Measurements from ENCODE around the gene FRMD8.
A peak's percentile ranks its signal among the peaks of the same experiment; 100 is the strongest.

FRMD8 gene

DNA sequence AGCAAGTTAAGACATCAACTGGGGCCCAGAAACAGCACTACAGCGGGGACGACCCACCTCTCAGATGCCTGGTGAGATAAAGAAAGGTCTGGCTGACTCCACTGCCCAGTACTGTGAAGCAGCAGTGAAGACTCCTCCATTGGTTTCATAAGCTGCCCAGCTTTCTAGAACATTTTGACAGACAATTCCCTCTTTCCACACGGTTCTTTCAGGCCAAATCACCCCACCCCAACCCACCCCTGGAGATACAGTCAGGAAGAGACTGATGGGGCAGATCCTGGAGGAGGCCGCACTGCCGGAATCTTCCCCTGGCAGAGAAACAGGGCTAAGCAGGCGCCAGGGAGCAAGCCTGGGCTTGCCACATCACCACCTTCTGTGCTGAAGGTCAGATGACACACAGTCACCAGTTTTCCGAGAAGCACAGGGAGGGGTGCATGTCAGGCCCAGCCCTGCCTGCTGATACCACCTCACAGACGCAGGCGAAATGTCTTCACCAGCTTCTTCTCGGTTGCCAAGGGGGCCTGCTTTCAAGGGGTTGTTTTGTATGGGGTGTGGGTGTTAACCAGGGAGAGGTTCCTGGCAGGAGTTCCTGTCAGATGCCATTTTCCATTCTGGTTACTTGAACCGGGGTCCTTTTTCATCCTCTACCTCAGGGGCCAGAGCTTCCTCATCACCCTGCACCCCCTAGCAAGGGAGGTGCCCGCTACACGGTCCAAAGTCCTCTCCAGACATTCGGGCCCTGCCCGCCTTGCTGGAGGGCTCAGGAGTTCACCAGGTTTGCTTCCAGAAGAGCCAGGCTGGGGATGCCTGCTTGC, 34.7 kb downstream of the FRMD8 start:
- Mint-ChIP-seq H3K4me1 (peaks cover 63% of the 10 kb centered on the region), H3K9me3 (no peaks in the 10 kb centered on the region), H3K27me3 (no peaks in the 10 kb centered on the region), H3K36me3 (peaks cover 39% of the 10 kb centered on the region), H3K4me3 (peak overlapping the region; percentile 100), H3K27ac (peak overlapping the region; percentile 96)
- ATAC-seq = peak; percentile 51

- H3K4me1 Mint-ChIP-seq = peaks cover 63% of the 10 kb centered on the region
- no peaks in the 10 kb centered on the region for H3K27me3 Mint-ChIP-seq
- peak overlapping the region; percentile 96 for H3K27ac Mint-ChIP-seq
- ATAC-seq = peak; percentile 37
- peak overlapping the region; percentile 100 for H3K4me3 Mint-ChIP-seq
- no peaks in the 10 kb centered on the region for H3K9me3 Mint-ChIP-seq
- peaks cover 47% of the 10 kb centered on the region for H3K36me3 Mint-ChIP-seq
These were observed 35.6 kb downstream of the FRMD8 start for GRCh38 chr11:65421794-65422632.

GRCh38 chr11:65422633-65423515, 36.4 kb downstream of the FRMD8 start, which contains the start of gene NEAT1:
Gene NEAT1, plus strand, starts transcription at chr11:65422798.
- Mint-ChIP-seq H3K36me3 (peaks cover 56% of the 10 kb centered on the region), H3K27me3 (no peaks in the 10 kb centered on the region), H3K4me1 (peaks cover 63% of the 10 kb centered on the region)

DNA sequence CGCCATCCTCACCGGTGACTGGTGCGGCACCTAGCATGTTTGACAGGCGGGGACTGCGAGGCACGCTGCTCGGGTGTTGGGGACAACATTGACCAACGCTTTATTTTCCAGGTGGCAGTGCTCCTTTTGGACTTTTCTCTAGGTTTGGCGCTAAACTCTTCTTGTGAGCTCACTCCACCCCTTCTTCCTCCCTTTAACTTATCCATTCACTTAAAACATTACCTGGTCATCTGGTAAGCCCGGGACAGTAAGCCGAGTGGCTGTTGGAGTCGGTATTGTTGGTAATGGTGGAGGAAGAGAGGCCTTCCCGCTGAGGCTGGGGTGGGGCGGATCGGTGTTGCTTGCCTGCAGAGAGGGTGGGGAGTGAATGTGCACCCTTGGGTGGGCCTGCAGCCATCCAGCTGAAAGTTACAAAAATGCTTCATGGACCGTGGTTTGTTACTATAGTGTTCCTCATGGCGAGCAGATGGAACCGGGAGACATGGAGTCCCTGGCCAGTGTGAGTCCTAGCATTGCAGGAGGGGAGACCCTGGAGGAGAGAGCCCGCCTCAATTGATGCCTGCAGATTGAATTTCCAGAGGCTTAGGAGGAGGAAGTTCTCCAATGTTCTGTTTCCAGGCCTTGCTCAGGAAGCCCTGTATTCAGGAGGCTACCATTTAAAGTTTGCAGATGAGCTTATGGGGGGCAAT, 37.2 kb downstream of the FRMD8 start:
- H3K36me3 Mint-ChIP-seq = peaks cover 56% of the 10 kb centered on the region
- no peak for ATAC-seq
- peak overlapping the region; percentile 96 for H3K27ac Mint-ChIP-seq
- peak overlapping the region; percentile 100 for H3K4me3 Mint-ChIP-seq
- no peaks in the 10 kb centered on the region for H3K9me3 Mint-ChIP-seq
- no peaks in the 10 kb centered on the region for H3K27me3 Mint-ChIP-seq
- H3K4me1 Mint-ChIP-seq = peaks cover 64% of the 10 kb centered on the region

More at GRCh38 chr11:65422633-65423515, 36.4 kb downstream of the FRMD8 start, which contains the start of gene NEAT1:
- ATAC-seq = peak; percentile 20
- peak within 1 kb of the TSS; percentile 96 for H3K27ac Mint-ChIP-seq
- no peaks in the 10 kb centered on the region for H3K9me3 Mint-ChIP-seq
- H3K4me3 Mint-ChIP-seq = peak within 1 kb of the TSS; percentile 100

GRCh38 chr11:65424205-65425104, 38.0 kb downstream of the FRMD8 start:
- Mint-ChIP-seq H3K9me3 (no peaks in the 10 kb centered on the region), H3K36me3 (peaks cover 56% of the 10 kb centered on the region), H3K27ac (peak overlapping the region; percentile 96), H3K4me3 (peak overlapping the region; percentile 100), H3K4me1 (peaks cover 64% of the 10 kb centered on the region), H3K27me3 (no peaks in the 10 kb centered on the region)
- no peak for ATAC-seq

- no peaks in the 10 kb centered on the region for H3K9me3 Mint-ChIP-seq
- H3K4me3 Mint-ChIP-seq = peak overlapping the region; percentile 100
- H3K36me3 Mint-ChIP-seq = peaks cover 56% of the 10 kb centered on the region
- peaks cover 65% of the 10 kb centered on the region for H3K4me1 Mint-ChIP-seq
- H3K27ac Mint-ChIP-seq = peak overlapping the region; percentile 96
- no peaks in the 10 kb centered on the region for H3K27me3 Mint-ChIP-seq
- peak; percentile 49 for ATAC-seq
These were observed 38.9 kb downstream of the FRMD8 start for GRCh38 chr11:65425105-65425970.

- Mint-ChIP-seq H3K4me3 (peak overlapping the region; percentile 100), H3K27ac (peak overlapping the region; percentile 96), H3K4me1 (peaks cover 66% of the 10 kb centered on the region), H3K27me3 (no peaks in the 10 kb centered on the region), H3K9me3 (no peaks in the 10 kb centered on the region), H3K36me3 (peaks cover 56% of the 10 kb centered on the region)
- peak; percentile 49 for ATAC-seq
These were observed 39.8 kb downstream of the FRMD8 start for GRCh38 chr11:65425971-65426838.

GRCh38 chr11:65426839-65427690, 40.6 kb downstream of the FRMD8 start:
- peak overlapping the region; percentile 100 for H3K4me3 Mint-ChIP-seq
- H3K4me1 Mint-ChIP-seq = peaks cover 72% of the 10 kb centered on the region
- H3K36me3 Mint-ChIP-seq = peaks cover 56% of the 10 kb centered on the region
- no peak for ATAC-seq
- peak overlapping the region; percentile 96 for H3K27ac Mint-ChIP-seq
- H3K27me3 Mint-ChIP-seq = no peaks in the 10 kb centered on the region
- no peaks in the 10 kb centered on the region for H3K9me3 Mint-ChIP-seq

- H3K4me1 Mint-ChIP-seq = peaks cover 74% of the 10 kb centered on the region
- no peaks in the 10 kb centered on the region for H3K27me3 Mint-ChIP-seq
- peaks cover 50% of the 10 kb centered on the region for H3K36me3 Mint-ChIP-seq
These were observed 41.5 kb downstream of the FRMD8 start for GRCh38 chr11:65427691-65428577.

GRCh38 chr11:65428578-65429067, 42.2 kb downstream of the FRMD8 start:
- peak overlapping the region; percentile 96 for H3K27ac Mint-ChIP-seq
- peaks cover 77% of the 10 kb centered on the region for H3K4me1 Mint-ChIP-seq
- no peaks in the 10 kb centered on the region for H3K9me3 Mint-ChIP-seq
- no peaks in the 10 kb centered on the region for H3K27me3 Mint-ChIP-seq
- peak overlapping the region; percentile 100 for H3K4me3 Mint-ChIP-seq
- no peak for ATAC-seq
- peaks cover 43% of the 10 kb centered on the region for H3K36me3 Mint-ChIP-seq

More at GRCh38 chr11:65427691-65428577, 41.5 kb downstream of the FRMD8 start:
- peak overlapping the region; percentile 100 for H3K4me3 Mint-ChIP-seq
- no peak for ATAC-seq
- no peaks in the 10 kb centered on the region for H3K9me3 Mint-ChIP-seq
- H3K27ac Mint-ChIP-seq = peak overlapping the region; percentile 96
